Measurements from ENCODE around the gene PRKN.

Gene PRKN

GRCh38 chr6:162273986-162274385 lies 453.6 kb downstream of the PRKN start:
- DNase-seq, result no peak

DNA sequence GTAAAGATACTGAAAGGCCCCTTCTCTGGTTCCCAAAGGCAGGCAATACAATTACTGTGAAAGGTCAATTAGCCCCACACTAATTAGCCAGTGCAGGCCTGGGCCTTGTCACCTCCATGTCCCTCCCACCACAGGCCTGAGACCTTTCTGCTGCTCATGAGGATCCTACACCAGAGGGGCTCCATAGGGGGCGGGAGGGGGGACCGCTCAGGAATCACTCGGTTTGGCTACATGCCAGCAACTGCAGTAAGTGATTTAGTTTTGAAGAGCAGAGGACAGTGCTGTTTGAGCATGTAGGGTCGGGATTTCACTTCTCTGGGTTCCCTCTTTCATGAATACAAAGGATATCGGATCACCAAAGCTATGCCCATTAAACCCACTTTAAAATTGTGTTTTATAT lies 455.6 kb downstream of the PRKN start:
- no peak for DNase-seq

DNA sequence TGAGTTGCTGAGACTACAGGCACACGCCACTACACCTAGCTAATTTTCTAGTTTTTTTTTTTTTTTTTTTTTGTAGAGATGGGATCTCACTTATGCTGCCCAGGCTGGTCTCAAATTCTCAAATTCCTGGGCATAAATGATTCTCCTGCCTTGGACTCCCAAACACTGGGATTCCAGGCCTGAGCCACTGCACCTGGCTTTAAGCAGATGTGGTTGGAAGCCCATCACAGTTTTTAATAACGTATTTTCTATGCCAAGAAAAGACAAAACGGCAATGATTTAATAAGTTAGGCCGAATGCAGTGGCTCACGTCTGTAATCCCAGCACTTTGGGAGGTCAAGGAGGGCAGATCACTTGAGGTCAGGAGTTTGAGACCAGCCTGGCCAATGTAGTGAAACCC lies 456.6 kb downstream of the PRKN start:
- DNase-seq, result no peak

GRCh38 chr6:162267641-162268040 lies 459.9 kb downstream of the PRKN start:
- DNase-seq, result no peak

DNA sequence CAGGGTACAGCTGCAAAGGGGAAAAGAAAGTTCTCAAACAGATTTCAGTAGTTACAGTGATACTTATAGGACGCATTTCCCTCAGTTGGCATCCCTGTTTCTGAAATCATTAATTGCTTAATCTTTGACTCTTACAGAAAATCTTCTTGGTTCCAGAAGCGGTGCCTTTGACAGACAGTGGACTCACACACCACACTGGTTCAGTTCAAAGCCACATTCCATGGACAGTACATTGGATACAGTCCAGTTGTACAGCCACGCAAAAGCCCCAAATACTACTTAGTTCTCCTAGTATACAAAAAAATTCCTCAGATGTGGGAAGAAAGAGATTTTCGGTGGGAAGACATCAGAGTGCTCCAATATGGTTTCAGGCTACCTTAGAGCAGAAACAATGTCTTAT lies 460.4 kb downstream of the PRKN start:
- no peak for DNase-seq

DNA sequence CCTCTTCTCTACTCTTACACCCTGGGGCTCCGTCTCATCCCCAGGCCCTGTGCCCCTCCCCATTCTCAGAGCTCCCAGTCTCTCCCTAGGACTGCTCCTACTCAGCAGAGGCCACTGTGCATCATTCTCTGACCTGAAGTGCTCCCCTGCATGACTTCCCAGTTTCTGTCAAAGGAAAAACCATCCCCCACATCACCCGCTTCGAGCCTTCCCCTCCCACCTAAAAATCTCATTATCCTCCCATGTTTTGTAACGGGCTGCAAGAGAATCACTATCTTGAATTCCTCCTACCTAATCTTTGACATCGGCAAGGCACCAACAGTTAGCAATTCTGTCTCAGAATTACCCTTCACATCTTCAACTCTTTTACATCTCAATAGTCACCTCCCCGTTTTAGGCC lies 463.0 kb downstream of the PRKN start:
- no peak for DNase-seq

- DNase-seq, result no peak
Observed at GRCh38 chr6:162262466-162263196, 464.9 kb downstream of the PRKN start.

- no peak for DNase-seq
Observed at GRCh38 chr6:162261598-162261997, 466.0 kb downstream of the PRKN start.

DNA sequence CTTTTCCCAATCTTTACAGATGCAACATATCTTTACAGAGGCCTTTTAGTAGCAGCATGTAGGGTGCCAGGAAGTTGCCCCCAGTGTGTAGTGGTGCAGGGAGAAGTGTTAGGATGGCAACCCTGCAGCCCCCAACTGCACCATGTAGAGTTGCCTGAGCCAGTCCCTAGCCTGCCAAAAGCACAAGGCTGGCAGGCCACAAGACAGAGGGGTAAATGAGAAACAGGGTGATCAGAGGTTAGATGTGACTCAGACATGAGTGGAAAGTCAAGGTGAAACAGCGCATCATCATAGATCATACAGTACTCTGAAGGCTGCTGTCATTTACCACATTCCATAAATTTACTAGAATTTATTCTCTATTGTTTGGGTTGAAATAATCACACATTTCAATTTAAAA lies 467.5 kb downstream of the PRKN start:
- no peak for DNase-seq

DNA sequence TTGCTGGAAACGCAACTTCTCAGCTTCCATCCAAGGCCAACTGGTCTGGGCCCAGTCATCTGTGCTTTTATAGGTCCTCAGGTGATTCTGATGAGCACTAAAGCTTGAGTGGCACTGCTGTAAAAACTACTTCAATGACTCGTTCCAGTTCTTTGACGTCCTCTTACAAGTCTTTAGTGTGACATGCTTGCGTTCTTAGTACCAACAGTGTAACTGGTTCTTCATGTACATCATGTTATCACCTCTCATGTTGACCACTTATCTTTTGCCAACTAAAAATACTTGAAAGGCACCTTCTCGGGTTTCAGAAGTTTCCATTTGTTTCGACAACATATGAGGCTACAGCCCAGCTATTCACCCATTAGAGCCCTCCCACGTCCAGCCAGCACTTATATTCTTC lies 468.9 kb downstream of the PRKN start:
- DNase-seq, result no peak

- no peak for DNase-seq
Observed at GRCh38 chr6:162256361-162256760, 471.2 kb downstream of the PRKN start.

- no peak for DNase-seq
Observed at GRCh38 chr6:162251257-162251656, 476.3 kb downstream of the PRKN start.

DNA sequence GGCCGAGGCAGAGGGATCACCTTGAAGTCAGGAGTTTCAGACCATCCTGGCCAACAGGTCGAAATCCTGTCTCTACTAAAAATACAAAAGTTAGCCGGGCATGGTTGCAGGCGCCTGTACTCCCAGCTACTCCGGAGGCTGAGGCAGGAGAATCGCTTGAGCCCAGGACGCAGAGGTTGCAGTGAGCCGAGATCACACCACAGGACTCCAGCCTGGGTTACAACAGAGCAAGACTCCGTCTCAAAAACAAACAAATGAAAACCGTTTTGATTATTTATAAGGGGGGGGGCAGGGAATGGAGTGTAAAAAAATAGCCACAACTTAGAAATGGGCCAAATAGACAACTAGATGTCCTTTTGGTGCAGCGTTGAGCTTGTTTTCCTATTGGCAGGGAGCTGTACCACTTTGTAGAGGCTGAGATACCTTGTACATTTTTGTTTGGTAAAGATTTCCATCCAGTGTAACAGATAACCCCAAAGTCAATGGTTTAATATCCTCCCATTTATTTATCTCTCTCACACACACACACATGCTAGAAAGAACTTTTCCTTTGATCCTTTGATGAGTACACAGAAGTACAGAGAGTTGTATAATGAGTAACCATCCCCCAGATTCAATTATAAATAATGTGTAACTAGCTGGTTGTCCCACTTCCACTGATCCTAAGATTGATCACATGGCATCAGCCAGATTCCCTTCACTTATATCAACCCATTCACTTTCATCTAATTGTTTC lies 477.5 kb downstream of the PRKN start:
- no peak for DNase-seq

DNA sequence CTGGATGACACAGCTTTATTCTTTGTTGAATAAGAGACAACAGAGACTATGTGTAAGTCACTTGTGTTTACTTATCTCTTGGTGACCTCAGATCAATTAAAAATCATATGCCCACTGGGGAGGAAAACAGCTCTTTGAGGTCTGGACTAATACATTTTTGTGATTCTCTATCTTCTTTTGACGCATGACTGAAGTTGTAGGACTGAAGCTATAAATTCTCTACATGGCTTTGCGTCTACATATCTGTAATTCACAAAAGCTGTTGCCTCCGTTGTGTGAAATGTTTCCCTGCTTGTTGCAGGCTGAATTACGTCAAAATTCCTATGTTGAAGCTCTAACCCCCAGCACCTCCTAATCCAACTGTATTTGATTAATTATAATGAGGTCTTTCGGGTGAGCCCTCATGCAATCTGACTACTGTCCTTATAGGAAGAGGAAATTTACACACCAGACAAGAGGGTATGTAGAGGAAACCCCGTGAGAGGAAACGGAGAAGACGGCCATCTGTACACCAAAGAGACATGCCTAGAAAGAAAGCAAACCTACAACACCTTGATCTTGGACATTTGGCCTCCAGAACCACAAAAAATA lies 481.6 kb downstream of the PRKN start:
- DNase-seq, result no peak

- DNase-seq, result no peak
Observed at GRCh38 chr6:162244031-162244430, 483.5 kb downstream of the PRKN start.

DNA sequence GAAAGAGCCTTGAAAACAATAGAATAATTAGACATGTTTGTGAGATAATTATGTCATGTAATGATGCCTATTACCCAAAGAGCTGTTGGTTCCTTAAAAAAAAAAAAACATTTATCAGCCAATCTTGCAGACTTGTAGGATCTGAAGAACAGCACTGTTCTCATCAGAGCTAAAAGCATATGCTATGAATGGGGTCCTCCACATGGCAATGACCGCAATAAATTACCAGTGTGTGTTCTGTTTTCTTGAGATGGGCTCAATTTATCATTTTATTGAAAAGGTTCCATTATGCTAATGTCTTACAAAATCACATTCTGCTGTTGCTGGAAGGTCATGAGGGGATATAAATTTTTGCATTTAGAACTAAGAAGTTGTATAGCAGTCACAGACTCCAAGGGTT lies 484.7 kb downstream of the PRKN start:
- no peak for DNase-seq

GRCh38 chr6:162239330-162239729 lies 488.2 kb downstream of the PRKN start:
- DNase-seq, result no peak

DNA sequence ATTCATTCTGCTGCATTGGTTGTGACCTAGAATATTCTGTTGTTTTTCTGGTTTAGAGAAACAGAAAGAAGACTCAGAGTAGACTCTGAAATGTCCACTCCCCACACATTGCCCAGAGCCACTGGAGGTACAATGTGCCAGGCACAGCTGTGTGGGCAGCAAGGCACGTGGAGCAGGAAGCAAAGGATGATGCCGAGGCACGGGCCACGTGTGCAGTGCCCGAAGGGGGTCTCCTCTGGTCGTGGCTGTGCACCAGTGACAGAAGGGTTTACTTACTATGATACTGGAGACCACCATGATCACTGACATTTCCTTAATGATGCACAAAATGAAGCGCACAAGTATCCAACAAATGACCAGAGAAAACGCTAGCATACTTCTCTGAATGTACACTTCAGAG lies 488.9 kb downstream of the PRKN start:
- DNase-seq, result no peak

DNA sequence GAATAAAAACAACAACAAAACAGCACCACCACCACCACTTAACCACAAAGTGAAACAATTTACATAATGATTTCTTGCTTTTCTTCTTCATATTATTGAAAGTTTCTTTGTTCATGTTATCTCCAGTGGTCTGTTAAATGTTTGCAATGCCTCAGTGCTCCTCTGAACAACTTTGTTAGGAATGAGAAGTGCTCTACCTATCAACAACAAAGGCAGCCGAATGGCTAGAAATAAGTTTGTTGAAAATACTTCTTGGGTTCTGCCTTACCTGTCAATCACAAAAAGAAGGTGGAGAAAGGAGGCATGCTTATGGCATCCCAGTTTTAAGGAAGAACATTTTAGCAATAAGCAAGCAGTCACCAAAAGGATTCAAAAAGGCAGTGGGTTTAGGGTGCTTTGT lies 490.2 kb downstream of the PRKN start:
- DNase-seq, result no peak

- no peak for DNase-seq
Observed at GRCh38 chr6:162234631-162235030, 492.9 kb downstream of the PRKN start.

DNA sequence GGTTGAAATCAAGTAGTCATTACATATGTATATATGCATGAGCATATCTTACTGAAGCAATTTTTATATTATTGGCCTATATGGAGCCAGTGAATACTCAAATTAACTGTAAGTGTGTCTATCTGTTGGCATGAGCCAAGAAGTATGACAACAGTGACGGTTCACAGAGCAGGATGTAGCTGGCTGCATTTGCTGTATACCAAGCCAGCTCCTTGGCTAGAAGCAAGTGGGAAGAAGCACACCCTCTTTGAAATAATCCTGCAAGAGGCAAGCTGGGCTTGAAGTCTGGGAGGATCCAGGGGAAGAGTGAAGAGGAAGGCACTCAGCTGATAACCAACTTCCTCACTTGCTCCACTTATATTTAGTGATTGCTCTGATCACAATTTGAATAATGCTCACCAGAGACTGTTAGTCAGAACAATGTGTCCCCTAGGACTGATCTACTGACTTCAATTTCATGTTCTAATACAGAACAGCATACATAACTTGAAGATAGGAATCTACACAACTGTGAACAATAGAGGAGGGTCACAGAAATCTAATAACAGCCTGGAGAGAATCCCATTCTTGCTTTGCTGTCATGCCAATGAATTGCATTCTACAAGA lies 497.3 kb downstream of the PRKN start:
- DNase-seq, result no peak

- no peak for DNase-seq
Observed at GRCh38 chr6:162229093-162229492, 498.5 kb downstream of the PRKN start.

DNA sequence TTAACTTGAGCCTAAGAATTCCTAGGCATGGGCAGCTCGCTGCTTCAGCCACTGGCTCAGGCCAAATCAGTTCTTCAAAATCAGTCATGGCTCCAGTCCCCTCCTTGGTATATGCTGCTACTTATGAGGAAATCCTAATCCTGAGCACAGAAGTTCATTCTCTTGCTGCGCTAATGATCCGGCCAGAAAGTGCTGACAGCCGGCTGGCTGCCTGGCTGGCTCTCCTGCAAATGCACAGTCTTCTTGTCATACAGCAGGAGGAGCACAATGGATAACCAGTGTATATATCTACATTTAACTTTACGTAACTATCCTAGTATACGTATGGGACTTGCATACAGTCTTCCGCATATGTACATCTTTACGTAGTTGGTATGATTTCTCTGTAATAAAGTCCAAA lies 500.8 kb downstream of the PRKN start:
- no peak for DNase-seq

- DNase-seq, result no peak
Observed at GRCh38 chr6:162222521-162222920, 505.0 kb downstream of the PRKN start.

Measured in right forelimb (tissue), 1 donor.